ENCODE data around the gene MIB2. TPM values are rescaled to one million over a fixed set of nuclear protein-coding genes. Genes with fewer than 3 reads are reported as not detected.

MIB2 gene
- 91.3 and 99.5 TPM in 2 replicates for total RNA-seq

DNA sequence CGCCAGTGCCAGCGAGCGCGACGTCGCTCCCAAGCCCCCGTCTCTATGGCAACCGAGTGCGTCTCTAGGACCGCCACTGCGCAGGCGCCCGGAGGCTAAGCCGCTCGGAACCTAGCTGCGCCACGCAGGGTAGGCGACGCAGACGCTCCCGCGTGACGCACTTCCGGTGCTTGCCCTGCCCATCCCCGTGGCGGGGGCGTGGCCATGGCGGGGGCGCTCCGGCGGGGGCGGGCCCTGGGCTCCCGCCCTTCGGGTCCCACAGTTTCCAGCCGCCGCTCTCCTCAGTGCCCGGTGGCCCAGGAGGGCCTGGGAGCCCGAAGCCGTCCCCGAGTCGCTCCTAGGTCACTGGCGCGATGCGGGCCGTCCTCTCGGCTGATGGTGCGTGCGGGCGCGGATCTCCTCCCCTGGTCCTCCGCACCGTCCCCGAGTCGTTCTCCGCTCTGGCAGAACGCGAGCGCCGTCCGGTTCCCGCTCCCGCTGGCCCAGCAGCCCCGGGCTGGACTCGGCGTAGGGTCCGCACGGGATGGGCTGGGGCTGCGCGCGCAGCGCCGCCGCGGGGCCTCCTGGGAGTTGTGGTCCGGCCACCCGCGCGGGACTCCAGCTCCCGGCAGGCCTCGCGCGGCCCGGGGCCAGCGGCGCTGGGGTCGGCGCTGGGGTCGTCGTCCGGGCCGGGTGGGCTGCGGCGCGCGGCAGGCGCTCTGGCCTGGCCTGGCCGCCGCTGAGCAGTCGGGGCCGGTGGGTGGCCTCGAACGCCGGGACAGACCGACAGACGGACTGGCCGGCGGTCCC is at the start of gene MIB2:
MIB2 (plus strand) TSS at position 245 of the 789 bp plus-strand sequence. CDS start 7,953 bp downstream, outside the sequence.

DNA sequence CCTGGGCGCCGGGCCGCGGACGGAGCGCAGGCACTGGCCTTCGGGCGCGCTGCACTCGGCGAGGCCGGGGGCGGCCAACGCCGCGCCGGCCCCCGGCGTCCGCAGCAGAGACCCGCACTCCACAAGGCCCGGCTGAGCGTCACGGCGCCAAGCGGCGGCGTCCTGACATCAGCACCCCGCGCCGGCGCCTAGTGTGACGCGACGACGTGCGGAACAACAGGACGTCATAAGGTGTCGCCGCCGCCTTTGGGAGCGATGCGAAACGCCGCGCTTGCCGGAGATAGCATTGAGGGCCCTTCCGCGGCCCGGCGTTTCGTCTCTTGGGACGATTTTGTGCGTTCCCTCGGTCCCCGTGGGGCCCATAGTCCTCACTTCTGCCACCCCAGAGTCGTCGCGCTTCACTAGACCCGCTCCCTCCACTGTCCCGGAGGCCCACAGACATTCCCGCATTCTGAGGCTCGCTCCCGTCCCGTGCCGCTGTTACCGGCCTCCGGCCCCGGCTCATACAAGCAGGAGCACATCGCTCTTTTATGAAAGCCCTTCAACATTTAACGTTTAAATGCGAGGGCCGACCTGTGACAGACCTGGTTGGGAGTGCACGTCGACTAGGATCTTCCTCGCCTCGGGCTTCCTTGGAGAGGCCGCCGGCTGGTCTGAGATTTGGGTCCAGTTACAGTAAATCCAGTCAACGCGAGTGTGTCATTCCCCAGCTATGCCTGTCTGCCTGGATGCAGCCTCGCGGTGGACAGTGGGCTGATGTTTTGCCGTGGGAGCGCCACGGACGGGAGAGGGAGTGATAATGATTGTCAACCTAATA is 40.4 kb upstream of the MIB2 start, which contains the start of gene SSU72:
SSU72 (minus strand) TSS at position 143 of the 817 bp plus-strand sequence. CDS start 306 bp downstream, outside the sequence.

DNA sequence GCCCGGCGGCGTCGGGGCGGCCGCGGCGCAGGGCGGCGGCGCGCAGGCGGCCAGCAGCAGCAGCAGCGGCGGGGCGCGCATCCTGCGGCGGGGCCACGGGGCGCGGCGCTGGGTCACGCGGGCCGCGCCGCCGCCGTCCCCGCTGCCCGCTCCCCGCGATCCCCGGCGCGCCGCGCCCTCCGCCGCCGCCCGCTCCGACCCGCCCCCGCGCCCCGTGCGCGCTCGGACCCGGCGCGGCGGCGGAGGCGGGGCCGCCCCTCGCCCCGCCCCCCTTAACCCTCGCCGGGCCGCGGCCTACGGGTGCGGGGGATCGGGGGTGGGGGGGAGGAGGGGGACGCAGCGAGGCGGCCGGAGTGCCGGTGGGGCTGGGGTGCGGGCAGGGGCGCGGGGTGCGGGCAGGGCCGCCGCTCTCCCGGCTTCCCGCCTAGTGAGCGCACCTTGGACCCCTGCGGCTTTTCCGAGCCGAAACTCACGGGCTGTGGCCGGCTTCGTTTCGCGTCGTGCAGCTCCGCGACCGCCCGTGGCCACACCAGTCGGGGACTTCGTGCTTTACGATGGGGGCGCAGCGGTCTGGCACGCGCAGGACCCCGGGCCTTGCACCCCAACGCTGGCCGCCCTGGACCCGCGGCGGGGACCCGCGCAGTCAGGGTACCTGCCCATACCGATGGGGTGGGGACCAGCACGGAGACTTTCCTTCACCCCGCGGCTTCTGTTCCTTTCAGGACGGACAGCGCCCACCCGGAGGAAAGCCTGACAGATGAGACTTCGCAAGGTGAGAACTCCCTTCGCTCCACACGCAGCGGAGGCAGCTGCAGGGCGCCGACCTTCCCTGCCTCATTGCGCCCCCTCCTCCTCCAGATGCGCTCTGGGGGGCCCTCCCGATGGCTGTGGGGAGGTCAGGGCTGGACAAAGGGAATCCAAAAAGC is 15.1 kb upstream of the MIB2 start, which contains the start of gene FNDC10:
FNDC10 (minus strand) TSS at position 201 of the 926 bp plus-strand sequence; CDS start at position 81, 120 bp downstream.

DNA sequence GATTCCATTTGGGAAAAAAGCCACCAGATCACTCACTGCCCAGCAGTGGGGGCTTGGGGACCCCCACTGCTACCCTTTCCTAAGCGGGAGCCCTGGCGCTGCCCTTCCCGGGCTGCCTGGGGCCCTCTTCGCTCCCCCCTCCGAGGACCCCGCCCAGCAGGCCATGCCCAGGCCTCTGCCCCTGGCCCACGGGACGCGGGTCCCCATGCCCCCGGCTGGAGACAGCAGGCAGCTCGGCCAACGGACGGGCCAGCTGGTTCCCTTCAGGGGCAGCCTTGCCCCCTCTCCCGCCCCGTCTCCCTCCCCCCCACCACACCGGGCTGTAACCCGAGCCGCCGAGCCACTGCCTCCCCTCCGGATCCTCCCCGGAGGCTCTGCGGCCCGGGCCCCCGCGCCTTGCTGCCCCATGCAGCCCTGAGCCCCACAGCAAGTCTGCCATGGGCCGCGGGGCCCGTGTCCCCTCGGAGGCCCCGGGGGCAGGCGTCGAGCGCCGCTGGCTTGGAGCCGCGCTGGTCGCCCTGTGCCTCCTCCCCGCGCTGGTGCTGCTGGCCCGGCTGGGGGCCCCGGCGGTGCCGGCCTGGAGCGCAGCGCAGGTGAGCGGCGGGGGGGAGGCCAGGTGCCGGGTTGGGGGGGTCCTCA is 16.6 kb downstream of the MIB2 start, which contains the start of gene MMP23B:
MMP23B (plus strand) TSS at position 392 of the 639 bp plus-strand sequence; CDS start at position 438, 46 bp downstream.

DNA sequence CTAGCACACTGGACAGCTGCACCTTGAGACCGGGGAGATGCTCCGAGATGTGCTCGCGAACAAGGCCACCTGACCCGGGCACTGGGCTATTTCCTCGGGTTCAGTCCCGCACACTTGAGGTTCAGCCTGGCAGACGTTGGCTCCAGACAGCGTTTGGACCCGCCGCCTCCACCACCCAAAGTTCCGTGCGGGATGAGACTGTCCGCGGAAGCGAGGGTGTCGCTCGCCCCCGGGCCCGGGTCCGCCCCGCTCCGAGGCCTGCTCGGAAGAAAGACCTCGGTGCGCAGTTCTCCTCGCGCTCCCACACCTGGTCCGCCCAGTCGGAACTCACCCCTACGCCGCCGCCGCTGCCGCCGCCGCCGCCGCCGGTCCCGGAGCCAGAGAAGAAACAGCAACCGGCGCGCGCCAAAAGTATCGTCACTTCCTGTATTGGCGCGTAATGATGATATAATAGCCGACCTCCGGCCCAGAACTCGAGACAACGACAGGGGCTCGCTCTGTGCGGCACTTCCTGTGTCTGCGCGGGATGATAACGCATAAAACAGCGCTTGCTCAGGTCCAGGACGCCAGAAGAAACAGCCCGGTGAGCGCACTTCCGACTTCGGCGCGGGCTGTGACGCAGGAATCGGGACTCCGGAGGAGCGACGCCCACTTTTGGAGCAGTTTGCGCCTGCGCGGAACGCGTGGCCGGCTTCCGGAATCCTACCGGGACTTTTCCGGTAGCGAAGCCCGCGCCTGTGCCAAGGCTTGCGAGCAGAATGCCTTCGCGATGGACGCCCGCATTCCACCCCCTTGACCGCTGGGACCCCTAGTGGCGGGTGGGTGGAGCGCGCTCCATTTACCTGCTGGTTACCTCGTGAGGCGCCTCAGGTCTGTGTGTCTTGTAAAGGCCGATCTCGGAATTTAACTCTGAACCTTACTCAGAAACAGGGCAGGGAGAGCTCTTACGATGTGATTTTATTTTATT is 43.6 kb downstream of the MIB2 start, which contains the start of gene CDK11B:
CDK11B (minus strand) TSS at position 422 of the 967 bp plus-strand sequence. CDS start 1,519 bp downstream, outside the sequence.

Other genes with a start within 250 kb of the MIB2 start
- gene AURKAIP1, start 240.3 kb upstream of the MIB2 start, total RNA-seq = 138 and 166 TPM in 2 replicates
- gene CCNL2, start 216.2 kb upstream of the MIB2 start, total RNA-seq = 75.2 and 80.1 TPM in 2 replicates
- gene MRPL20, start 208.2 kb upstream of the MIB2 start, total RNA-seq = 56.1 and 74.5 TPM in 2 replicates
- 11.6 and 15.1 TPM in 2 replicates for gene ANKRD65, start 194.2 kb upstream of the MIB2 start, total RNA-seq
- gene VWA1, start 179.8 kb upstream of the MIB2 start, total RNA-seq = 13.0 and 14.1 TPM in 2 replicates
- not detected in 2 replicates for gene ATAD3C, start 165.8 kb upstream of the MIB2 start, total RNA-seq
- 13.0 and 22.4 TPM in 2 replicates for gene ATAD3B, start 143.7 kb upstream of the MIB2 start, total RNA-seq
- gene ATAD3A, start 103.3 kb upstream of the MIB2 start, total RNA-seq = 25.2 and 41.0 TPM in 2 replicates
- gene TMEM240, start 74.9 kb upstream of the MIB2 start, total RNA-seq = not detected in 2 replicates
- gene SSU72, start 40.6 kb upstream of the MIB2 start, total RNA-seq = 90.4 and 95.9 TPM in 2 replicates
- gene FNDC10, start 15.4 kb upstream of the MIB2 start, total RNA-seq = 0.64 and 2.4 TPM in 2 replicates
- gene MMP23B, start 16.7 kb downstream of the MIB2 start, total RNA-seq = 0.64 and 2.2 TPM in 2 replicates
- gene CDK11B, start 43.5 kb downstream of the MIB2 start, total RNA-seq = 3.8 and 4.1 TPM in 2 replicates
- gene SLC35E2B, start 77.3 kb downstream of the MIB2 start, total RNA-seq = 11.6 and 16.4 TPM in 2 replicates
- gene CDK11A, start 108.9 kb downstream of the MIB2 start, total RNA-seq = 3.4 and 14.2 TPM in 2 replicates
- gene NADK, start 163.0 kb downstream of the MIB2 start, total RNA-seq = 44.8 and 46.5 TPM in 2 replicates